Superior temporal gyrus (tissue), 1 donor: Measurements from ENCODE around the gene MPZL1.
A peak's percentile ranks its signal among the peaks of the same experiment; 100 is the strongest.

Experiments used
- DNase-seq: peaks from one replicate; pipeline ENCODE4 v3.0.0-alpha.2; 2016; ENCODE audit errors: extremely low spot score

Gene MPZL1

DNA sequence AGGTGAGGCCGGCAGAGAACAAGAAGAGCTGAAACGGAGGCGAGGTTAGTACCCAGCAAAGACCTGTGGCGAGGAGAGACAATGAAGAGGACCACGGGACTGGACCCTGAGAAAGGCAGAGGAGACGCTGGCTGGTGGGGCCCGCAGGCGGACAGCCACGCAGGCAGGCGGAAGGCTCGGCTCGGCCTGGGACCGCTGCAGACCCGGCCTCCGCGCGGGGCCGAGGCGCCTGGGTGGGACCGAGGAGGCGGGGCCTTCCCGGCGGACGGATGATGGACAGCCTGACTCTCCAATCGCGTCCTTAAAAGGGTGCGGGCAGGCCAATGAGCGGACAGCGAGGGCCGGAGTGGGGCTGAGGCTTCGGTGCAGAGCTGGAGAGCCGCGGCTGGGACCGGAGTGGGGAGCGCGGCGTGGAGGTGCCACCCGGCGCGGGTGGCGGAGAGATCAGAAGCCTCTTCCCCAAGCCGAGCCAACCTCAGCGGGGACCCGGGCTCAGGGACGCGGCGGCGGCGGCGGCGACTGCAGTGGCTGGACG, at the start of gene MPZL1:
MPZL1 (plus strand) TSS at position 366 of the 535 bp plus-strand sequence. CDS start 170 bp downstream, outside the sequence.
- peak; percentile 98 for DNase-seq

- DNase-seq = no peak
Observed at GRCh38 chr1:167672831-167673230, 49.0 kb upstream of the MPZL1 start.

- no peak for DNase-seq
Observed at GRCh38 chr1:167673265-167673664, 48.5 kb upstream of the MPZL1 start.

GRCh38 chr1:167674156-167674555, 47.6 kb upstream of the MPZL1 start:
- no peak for DNase-seq

- DNase-seq = no peak
Observed at GRCh38 chr1:167675440-167675839, 46.3 kb upstream of the MPZL1 start.

DNA sequence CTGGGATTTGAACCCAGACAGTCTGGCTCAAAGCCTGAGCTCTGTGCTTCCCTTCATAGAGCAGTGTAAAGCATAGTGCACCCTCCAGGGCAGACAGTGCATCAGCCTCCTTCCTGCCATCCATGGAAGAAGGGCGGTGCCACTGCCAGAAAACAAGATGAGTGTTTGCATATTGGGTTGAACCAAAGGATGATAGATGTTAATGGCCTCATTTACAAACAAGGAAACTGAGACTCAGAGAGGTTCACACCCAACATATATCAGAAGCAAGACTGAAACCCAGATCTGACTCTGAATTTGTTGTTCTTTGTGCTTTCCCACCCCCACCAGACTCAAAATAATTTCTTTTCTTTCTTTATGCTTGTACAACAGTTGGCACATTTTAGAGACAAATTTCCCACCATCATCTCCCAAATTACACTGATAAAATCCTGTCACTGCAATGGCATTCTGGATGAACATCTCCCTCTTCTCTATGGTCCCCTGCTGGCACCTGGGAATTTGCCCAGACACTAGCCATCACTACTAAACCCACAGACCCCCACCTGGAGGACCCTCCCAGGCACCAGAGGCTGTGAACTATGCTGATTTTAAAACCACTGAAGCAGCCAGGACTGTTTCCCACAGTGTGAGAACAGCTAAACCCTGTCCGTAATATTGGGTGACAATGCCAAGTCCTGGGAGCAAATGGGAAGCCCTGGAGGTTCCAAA, 45.4 kb upstream of the MPZL1 start:
- DNase-seq = no peak

- DNase-seq = no peak
Observed at GRCh38 chr1:167676916-167677848, 44.6 kb upstream of the MPZL1 start.

DNA sequence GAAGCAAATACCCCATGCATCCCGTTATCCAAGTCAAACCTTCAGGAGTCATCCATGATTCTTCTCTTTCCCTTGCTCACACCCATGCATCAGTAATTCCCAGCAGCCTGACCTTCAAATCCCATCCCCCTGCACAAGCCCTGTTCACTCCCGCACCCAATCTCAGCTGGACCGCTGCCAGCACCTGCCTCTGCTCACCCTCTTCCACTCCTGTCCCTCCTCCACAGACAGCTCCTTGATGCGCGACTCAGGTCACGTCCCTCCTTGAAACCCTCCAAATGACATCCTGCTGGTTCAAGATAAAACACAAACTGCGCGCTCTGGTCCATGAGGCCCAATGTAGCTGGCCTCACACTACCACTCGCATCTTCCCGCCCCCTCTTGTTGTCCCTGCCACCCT, 43.4 kb upstream of the MPZL1 start:
- DNase-seq = no peak

- DNase-seq = no peak
Observed at GRCh38 chr1:167678838-167679237, 42.9 kb upstream of the MPZL1 start.

DNA sequence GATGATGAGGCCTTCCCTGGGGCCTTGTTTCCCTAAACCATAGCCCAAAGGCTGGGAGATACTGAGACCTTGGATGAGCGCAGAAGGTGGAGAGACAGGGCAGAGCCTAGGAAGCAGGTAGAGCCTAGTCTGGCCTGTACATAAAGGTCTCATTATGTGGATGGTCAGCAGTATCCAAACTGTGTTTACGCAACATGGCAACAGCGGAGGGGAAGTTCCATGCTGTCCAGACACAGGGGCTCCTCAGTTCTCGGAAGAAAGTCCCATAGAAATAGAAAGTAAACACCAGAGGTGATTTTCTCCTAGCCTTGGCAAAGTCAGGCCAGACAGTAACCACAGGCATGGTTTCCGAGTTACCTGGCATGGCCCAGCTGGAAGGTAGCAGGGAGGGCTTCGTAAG, 42.1 kb upstream of the MPZL1 start:
- no peak for DNase-seq

GRCh38 chr1:167681024-167681423, 40.8 kb upstream of the MPZL1 start:
- DNase-seq = no peak

DNA sequence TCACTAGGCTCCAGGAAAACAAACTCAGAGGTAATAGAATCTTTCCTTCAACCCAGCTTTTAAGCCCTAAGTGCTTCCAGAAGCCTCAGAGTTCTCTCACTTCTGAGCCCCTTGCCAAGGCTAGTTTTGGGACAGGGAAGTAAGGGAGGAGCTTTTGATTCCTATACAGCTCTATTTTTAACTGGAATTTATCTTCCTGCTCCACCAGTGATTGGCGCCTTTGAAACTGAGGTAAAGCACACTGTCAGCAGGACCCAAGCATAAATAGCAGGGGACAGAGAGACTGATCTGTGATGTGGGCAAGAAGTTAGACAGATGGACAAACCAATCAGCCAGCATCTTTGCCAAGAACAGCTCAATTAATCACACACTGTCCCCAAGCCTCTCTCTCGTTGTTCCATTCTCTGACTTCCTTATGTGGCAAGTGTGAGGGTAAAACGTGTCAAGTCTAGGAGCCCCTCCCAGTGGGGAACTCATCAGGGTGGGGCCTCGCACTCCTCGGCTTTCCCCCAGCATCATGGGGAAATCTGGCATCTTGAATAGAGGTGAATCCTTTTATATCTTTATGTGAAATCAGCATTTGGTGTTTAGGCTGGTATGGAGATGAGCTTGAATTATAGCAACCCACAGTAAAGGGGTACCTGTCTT, 40.2 kb upstream of the MPZL1 start:
- no peak for DNase-seq

DNA sequence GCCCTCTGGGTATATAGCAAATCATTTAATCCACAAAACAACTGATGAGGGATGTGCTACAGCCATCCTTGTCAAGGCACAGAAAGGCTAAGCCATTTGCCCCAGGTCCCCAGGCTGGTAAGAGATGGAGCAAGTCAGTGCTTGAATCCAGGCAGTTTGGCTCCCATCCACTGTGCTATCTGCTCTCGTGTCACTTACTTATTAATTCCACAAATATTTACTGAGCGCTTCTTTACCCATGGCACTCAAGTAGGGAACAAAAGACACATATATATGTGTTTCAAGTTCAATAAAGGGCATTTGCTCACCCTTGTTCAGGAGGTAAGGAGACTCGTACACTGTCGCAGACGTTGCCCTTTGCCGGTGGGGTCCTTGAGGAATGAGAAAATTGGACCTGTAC, 38.6 kb upstream of the MPZL1 start:
- DNase-seq = no peak

GRCh38 chr1:167683641-167684502, 37.9 kb upstream of the MPZL1 start:
- no peak for DNase-seq

DNA sequence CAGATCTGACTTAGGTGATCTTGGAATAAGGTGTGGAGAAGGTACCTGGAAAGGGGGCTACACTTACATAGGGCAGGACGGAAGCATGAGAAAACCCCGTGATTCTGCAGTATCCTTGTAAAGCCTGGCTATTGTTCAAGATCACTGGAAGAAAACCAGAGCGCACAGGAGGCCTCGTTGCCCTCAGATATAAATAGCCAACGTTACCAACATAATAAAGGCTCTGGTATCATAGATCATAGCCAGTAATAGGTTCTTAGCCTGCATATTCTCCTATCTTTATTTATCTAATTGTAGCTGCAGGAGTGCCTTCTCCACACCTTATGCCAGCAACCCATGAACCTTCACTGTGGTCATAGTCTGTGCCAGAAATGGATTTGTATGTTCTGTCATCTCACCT, 35.9 kb upstream of the MPZL1 start:
- no peak for DNase-seq

GRCh38 chr1:167687919-167688519, 33.8 kb upstream of the MPZL1 start:
- peak; percentile 98 for DNase-seq

DNA sequence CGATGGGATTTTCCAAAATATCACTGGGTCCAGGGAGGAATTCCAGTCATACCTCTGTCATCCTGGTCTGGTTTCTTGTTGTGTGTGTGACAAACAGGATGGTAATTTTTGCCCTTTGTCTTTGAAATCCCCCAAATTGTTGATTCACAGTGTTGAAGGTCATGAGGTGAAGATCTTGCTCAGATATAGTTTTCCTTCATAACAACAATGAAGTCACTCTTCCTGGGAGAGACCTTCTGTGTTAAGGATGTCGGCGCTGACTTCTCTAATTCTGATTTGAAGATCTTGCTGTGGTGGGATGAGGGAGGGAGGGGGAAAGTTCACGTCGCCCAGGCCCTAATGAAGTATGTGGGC, 32.2 kb upstream of the MPZL1 start:
- DNase-seq = no peak

- no peak for DNase-seq
Observed at GRCh38 chr1:167690053-167690452, 31.7 kb upstream of the MPZL1 start.

GRCh38 chr1:167693425-167694045, 28.2 kb upstream of the MPZL1 start:
- DNase-seq = no peak

- no peak for DNase-seq
Observed at GRCh38 chr1:167694691-167695090, 27.1 kb upstream of the MPZL1 start.
